ENCODE results near the gene MS4A3. TPM values are rescaled to one million over a fixed set of nuclear protein-coding genes. Genes with fewer than 3 reads are reported as not detected.
"Not testable (repeated sequence)": the region's sequence is repeated elsewhere in the genome, so short reads cannot be mapped to it uniquely, and the experiment has no call there.

MS4A3 gene
- 7.8 TPM for total RNA-seq
- 2.2 TPM for polyA plus RNA-seq
- long read RNA-seq, donor 1 = 0 reads
- long read RNA-seq, donor 2 = 0 reads
- long read RNA-seq, donor 3, partial matches to known transcripts = 0 of 2 reads
- long read RNA-seq, donor 3, other reads (novel, unspliced or antisense) = 0 of 2 reads
- long read RNA-seq, donor 4, partial matches to known transcripts = 0 of 1 reads
- long read RNA-seq, donor 4, other reads (novel, unspliced or antisense) = 0 of 1 reads
- long read RNA-seq, donor 5, partial matches to known transcripts = 0 of 5 reads
- long read RNA-seq, donor 5, other reads (novel, unspliced or antisense) = 0 of 5 reads
- long read RNA-seq, donor 6 = 0 reads
- long read RNA-seq, donor 7, partial matches to known transcripts = 0 of 1 reads
- long read RNA-seq, donor 7, other reads (novel, unspliced or antisense) = 0 of 1 reads
- long read RNA-seq, donor 8 = 0 reads
- long read RNA-seq, donor 9, partial matches to known transcripts = 0 of 3 reads
- long read RNA-seq, donor 9, other reads (novel, unspliced or antisense) = 0 of 3 reads
- long read RNA-seq, donor 10 = 0 reads

GRCh38 chr11:60056349-60056969 lies at the start of gene MS4A3:
TSS of gene MS4A3 (plus strand) at chr11:60056665. CDS start at chr11:60061161, 4,496 bp downstream.
- H3K27me3 ChIP-seq (ENCODE audit: control insufficient read depth in 2 of 2, insufficient read depth in 1 of 2, low read length in 1 of 2) = no peaks in the 10 kb centered on the region
- no peaks in the 10 kb centered on the region for H3K36me3 ChIP-seq (ENCODE audit: control insufficient read depth in 2 of 2, insufficient read depth in 2 of 2, low read length in 1 of 2)
- H3K27ac ChIP-seq (ENCODE audit: low read depth in 1 of 2, low read length in 1 of 2) = no peak within 1 kb of the TSS
- no peaks in the 10 kb centered on the region for H3K4me1 ChIP-seq (ENCODE audit: control insufficient read depth in 2 of 2, insufficient read depth in 2 of 2, low read length in 2 of 2)
- 91% methylated on average over 8 of the region's 8 CpGs for WGBS
- no peaks in the 10 kb centered on the region for H3K9me3 ChIP-seq (ENCODE audit: control insufficient read depth in 2 of 2, insufficient read depth in 1 of 2, low read length in 1 of 2)
- H3K4me3 ChIP-seq (ENCODE audit: low read length in 2 of 2) = no peak within 1 kb of the TSS
- no peak for DNase-seq (ENCODE audit: low read depth in 6 of 9, low spot score in 9 of 9)

DNA sequence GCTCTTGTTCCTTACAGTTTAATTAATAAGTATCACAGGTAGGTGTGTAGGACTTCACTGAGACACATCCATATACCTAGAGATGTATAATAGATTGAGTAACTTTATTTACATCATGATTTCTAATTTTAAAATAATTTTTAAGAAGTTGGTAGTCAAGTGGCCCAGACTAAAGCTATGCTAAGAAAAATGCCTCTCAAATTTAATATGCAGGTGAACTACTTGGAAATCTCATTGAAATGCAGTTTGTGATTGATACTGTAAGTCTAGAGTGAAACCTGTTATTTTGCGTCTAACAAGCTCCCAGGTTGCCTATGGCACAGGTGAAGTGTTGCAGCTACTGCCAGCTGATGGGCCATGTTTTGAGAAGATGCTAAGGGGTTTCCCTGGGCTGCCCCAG lies 39.6 kb upstream of the MS4A3 start, which contains the start of gene OOSP4B:
TSS of gene OOSP4B (plus strand) at position 301 of the 400 bp plus-strand sequence.
- H3K9me3 ChIP-seq (ENCODE audit: control insufficient read depth in 2 of 2, insufficient read depth in 1 of 2, low read length in 1 of 2) = no peaks in the 10 kb centered on the region
- no peak for DNase-seq (ENCODE audit: low read depth in 6 of 9, low spot score in 9 of 9)
- no peaks in the 10 kb centered on the region for H3K27me3 ChIP-seq (ENCODE audit: control insufficient read depth in 2 of 2, insufficient read depth in 1 of 2, low read length in 1 of 2)
- H3K4me1 ChIP-seq (ENCODE audit: control insufficient read depth in 2 of 2, insufficient read depth in 2 of 2, low read length in 2 of 2) = no peaks in the 10 kb centered on the region
- WGBS = 93% methylated on average over 1 of the region's 1 CpG
- no peak within 1 kb of the TSS for H3K4me3 ChIP-seq (ENCODE audit: low read length in 2 of 2)
- H3K27ac ChIP-seq (ENCODE audit: low read depth in 1 of 2, low read length in 1 of 2) = no peak within 1 kb of the TSS
- no peaks in the 10 kb centered on the region for H3K36me3 ChIP-seq (ENCODE audit: control insufficient read depth in 2 of 2, insufficient read depth in 2 of 2, low read length in 1 of 2)

DNA sequence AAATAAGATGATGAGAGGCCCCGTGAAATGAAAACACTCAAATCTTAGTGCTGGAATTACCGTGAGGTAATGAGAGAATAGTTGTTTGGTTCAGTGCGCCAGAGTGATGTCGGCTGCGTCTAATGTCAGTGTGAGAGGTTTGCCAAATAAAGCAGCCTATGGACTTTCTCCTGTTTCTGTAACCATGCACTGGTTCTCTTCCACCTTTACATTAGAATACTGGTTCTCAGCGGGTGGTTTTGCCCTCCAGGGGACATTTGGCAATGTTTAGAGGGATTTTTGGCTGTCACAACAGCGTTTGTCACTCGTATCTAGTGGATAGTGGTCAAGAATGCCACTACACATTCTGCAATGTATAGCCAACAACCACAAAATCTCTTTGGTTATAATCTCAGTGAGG lies 38.4 kb upstream of the MS4A3 start:
- no peak for DNase-seq (ENCODE audit: low read depth in 6 of 9, low spot score in 9 of 9)
- Histone ChIP-seq H3K36me3 (ENCODE audit: control insufficient read depth in 2 of 2, insufficient read depth in 2 of 2, low read length in 1 of 2) (no peaks in the 10 kb centered on the region), H3K4me1 (ENCODE audit: control insufficient read depth in 2 of 2, insufficient read depth in 2 of 2, low read length in 2 of 2) (no peaks in the 10 kb centered on the region), H3K9me3 (ENCODE audit: control insufficient read depth in 2 of 2, insufficient read depth in 1 of 2, low read length in 1 of 2) (no peaks in the 10 kb centered on the region), H3K27ac (ENCODE audit: low read depth in 1 of 2, low read length in 1 of 2) (no peak overlapping the region), H3K27me3 (ENCODE audit: control insufficient read depth in 2 of 2, insufficient read depth in 1 of 2, low read length in 1 of 2) (no peaks in the 10 kb centered on the region), H3K4me3 (ENCODE audit: low read length in 2 of 2) (no peak overlapping the region)
- WGBS = 93% methylated on average over 8 of the region's 8 CpGs

GRCh38 chr11:60020376-60020775 lies 36.1 kb upstream of the MS4A3 start:
- not testable (repeated sequence) for H3K27ac ChIP-seq (ENCODE audit: low read depth in 1 of 2, low read length in 1 of 2); H3K4me3 ChIP-seq (ENCODE audit: low read length in 2 of 2); H3K27me3 ChIP-seq (ENCODE audit: control insufficient read depth in 2 of 2, insufficient read depth in 1 of 2, low read length in 1 of 2); H3K36me3 ChIP-seq (ENCODE audit: control insufficient read depth in 2 of 2, insufficient read depth in 2 of 2, low read length in 1 of 2); H3K9me3 ChIP-seq (ENCODE audit: control insufficient read depth in 2 of 2, insufficient read depth in 1 of 2, low read length in 1 of 2); DNase-seq (ENCODE audit: low read depth in 6 of 9, low spot score in 9 of 9); H3K4me1 ChIP-seq (ENCODE audit: control insufficient read depth in 2 of 2, insufficient read depth in 2 of 2, low read length in 2 of 2)
- 93% methylated on average over 27 of the region's 27 CpGs for WGBS

- DNase-seq (ENCODE audit: low read depth in 6 of 9, low spot score in 9 of 9) = no peak
- Histone ChIP-seq H3K27me3 (ENCODE audit: control insufficient read depth in 2 of 2, insufficient read depth in 1 of 2, low read length in 1 of 2) (no peaks in the 10 kb centered on the region), H3K4me3 (ENCODE audit: low read length in 2 of 2) (no peak overlapping the region), H3K27ac (ENCODE audit: low read depth in 1 of 2, low read length in 1 of 2) (no peak overlapping the region), H3K36me3 (ENCODE audit: control insufficient read depth in 2 of 2, insufficient read depth in 2 of 2, low read length in 1 of 2) (no peaks in the 10 kb centered on the region), H3K4me1 (ENCODE audit: control insufficient read depth in 2 of 2, insufficient read depth in 2 of 2, low read length in 2 of 2) (no peaks in the 10 kb centered on the region), H3K9me3 (ENCODE audit: control insufficient read depth in 2 of 2, insufficient read depth in 1 of 2, low read length in 1 of 2) (no peaks in the 10 kb centered on the region)
- WGBS = 97% methylated on average over 3 of the region's 3 CpGs
Observed at GRCh38 chr11:60029015-60029632, 27.3 kb upstream of the MS4A3 start.

- Histone ChIP-seq H3K36me3 (ENCODE audit: control insufficient read depth in 2 of 2, insufficient read depth in 2 of 2, low read length in 1 of 2) (no peaks in the 10 kb centered on the region), H3K27me3 (ENCODE audit: control insufficient read depth in 2 of 2, insufficient read depth in 1 of 2, low read length in 1 of 2) (no peaks in the 10 kb centered on the region), H3K4me1 (ENCODE audit: control insufficient read depth in 2 of 2, insufficient read depth in 2 of 2, low read length in 2 of 2) (no peaks in the 10 kb centered on the region), H3K4me3 (ENCODE audit: low read length in 2 of 2) (no peak within 1 kb of the TSS), H3K27ac (ENCODE audit: low read depth in 1 of 2, low read length in 1 of 2) (no peak within 1 kb of the TSS), H3K9me3 (ENCODE audit: control insufficient read depth in 2 of 2, insufficient read depth in 1 of 2, low read length in 1 of 2) (no peaks in the 10 kb centered on the region)
- no peak for DNase-seq (ENCODE audit: low read depth in 6 of 9, low spot score in 9 of 9)
- 95% methylated on average over 8 of the region's 8 CpGs for WGBS
Observed at GRCh38 chr11:60040109-60040508, 16.4 kb upstream of the MS4A3 start, which contains the start of gene OOSP2. TSS of gene OOSP2 (plus strand) at chr11:60040409. CDS start at chr11:60040460, 51 bp downstream.

DNA sequence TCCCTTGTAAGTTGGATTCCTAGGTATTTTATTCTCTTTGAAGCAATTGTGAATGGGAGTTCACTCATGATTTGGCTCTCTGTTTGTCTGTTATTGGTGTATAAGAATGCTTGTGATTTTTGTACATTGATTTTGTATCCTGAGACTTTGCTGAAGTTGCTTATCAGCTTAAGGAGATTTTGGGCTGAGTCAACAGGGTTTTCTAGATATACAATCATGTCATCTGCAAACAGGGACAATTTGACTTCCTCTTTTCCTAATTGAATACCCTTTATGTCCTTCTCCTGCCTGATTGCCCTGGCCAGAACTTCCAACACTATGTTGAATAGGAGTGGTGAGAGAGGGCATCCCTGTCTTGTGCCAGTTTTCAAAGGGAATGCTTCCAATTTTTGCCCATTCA lies 6.0 kb upstream of the MS4A3 start:
- not testable (repeated sequence) for H3K36me3 ChIP-seq (ENCODE audit: control insufficient read depth in 2 of 2, insufficient read depth in 2 of 2, low read length in 1 of 2); H3K4me1 ChIP-seq (ENCODE audit: control insufficient read depth in 2 of 2, insufficient read depth in 2 of 2, low read length in 2 of 2); H3K27me3 ChIP-seq (ENCODE audit: control insufficient read depth in 2 of 2, insufficient read depth in 1 of 2, low read length in 1 of 2); H3K9me3 ChIP-seq (ENCODE audit: control insufficient read depth in 2 of 2, insufficient read depth in 1 of 2, low read length in 1 of 2); DNase-seq (ENCODE audit: low read depth in 6 of 9, low spot score in 9 of 9); H3K4me3 ChIP-seq (ENCODE audit: low read length in 2 of 2); H3K27ac ChIP-seq (ENCODE audit: low read depth in 1 of 2, low read length in 1 of 2)

DNA sequence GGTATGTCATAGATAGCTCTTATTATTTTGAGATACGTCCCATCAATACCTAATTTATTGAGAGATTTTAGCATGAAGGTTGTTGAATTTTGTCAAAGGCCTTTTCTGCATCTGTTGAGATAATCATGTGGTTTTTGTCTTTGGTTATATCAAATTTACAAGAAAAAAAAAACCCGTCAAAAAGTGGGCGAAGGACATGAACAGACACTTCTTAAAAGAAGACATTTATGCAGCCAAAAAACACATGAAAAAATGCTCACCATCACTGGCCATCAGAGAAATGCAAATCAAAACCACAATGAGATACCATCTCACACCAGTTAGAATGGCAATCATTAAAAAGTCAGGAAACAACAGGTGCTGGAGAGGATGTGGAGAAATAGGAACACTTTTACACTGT lies 5.6 kb upstream of the MS4A3 start:
- H3K4me1 ChIP-seq (ENCODE audit: control insufficient read depth in 2 of 2, insufficient read depth in 2 of 2, low read length in 2 of 2); H3K4me3 ChIP-seq (ENCODE audit: low read length in 2 of 2): not testable (repeated sequence)
- WGBS = 82% methylated on average over 3 of the region's 3 CpGs

DNA sequence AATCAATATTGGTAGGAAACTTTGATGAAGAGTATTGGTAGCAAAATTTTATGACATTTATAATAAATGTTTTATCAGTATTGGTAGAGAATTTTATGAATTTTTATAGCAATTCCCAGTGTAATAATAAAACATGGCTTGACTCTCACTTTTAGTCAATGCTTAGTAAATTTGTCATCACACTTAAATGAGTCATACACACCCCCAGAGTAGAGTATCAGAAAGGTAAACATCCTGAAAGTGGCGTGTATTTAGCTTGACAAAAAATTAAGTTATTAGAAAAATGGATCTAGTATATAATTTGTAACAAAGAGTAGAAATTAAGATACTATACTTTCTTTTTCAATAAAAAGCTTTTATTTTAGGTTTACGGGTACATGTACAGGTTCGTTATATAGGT lies 2.6 kb downstream of the MS4A3 start:
- no peaks in the 10 kb centered on the region for H3K27me3 ChIP-seq (ENCODE audit: control insufficient read depth in 2 of 2, insufficient read depth in 1 of 2, low read length in 1 of 2)
- no peaks in the 10 kb centered on the region for H3K4me1 ChIP-seq (ENCODE audit: control insufficient read depth in 2 of 2, insufficient read depth in 2 of 2, low read length in 2 of 2)
- no peaks in the 10 kb centered on the region for H3K36me3 ChIP-seq (ENCODE audit: control insufficient read depth in 2 of 2, insufficient read depth in 2 of 2, low read length in 1 of 2)
- H3K4me3 ChIP-seq (ENCODE audit: low read length in 2 of 2) = no peak overlapping the region
- H3K27ac ChIP-seq (ENCODE audit: low read depth in 1 of 2, low read length in 1 of 2) = no peak overlapping the region
- DNase-seq (ENCODE audit: low read depth in 6 of 9, low spot score in 9 of 9) = no peak
- 95% methylated on average over 3 of the region's 3 CpGs for WGBS
- no peaks in the 10 kb centered on the region for H3K9me3 ChIP-seq (ENCODE audit: control insufficient read depth in 2 of 2, insufficient read depth in 1 of 2, low read length in 1 of 2)

More for the DNA sequence above, 5.6 kb upstream of the MS4A3 start:
- H3K36me3 ChIP-seq (ENCODE audit: control insufficient read depth in 2 of 2, insufficient read depth in 2 of 2, low read length in 1 of 2); H3K27me3 ChIP-seq (ENCODE audit: control insufficient read depth in 2 of 2, insufficient read depth in 1 of 2, low read length in 1 of 2); DNase-seq (ENCODE audit: low read depth in 6 of 9, low spot score in 9 of 9); H3K9me3 ChIP-seq (ENCODE audit: control insufficient read depth in 2 of 2, insufficient read depth in 1 of 2, low read length in 1 of 2); H3K27ac ChIP-seq (ENCODE audit: low read depth in 1 of 2, low read length in 1 of 2): not testable (repeated sequence)

All from thymus (tissue), 14 donors.